Sigmoid colon (tissue), 4 donors: ENCODE data around the gene MAP2K2.

Experiments
- POLR2A ChIP-seq, 2 donors: fragments of 450-650 bp; IDR thresholded peaks; one replicate each; pipeline ENCODE4 v1.6.1; 2016; ENCODE audit warnings: antibody characterized with exemption in 2 of 2, mild to moderate bottlenecking in 2 of 2, moderate library complexity in 2 of 2
- POLR2AphosphoS5 ChIP-seq, 4 donors: sonication (generic); formaldehyde crosslinking; IDR thresholded peaks; one replicate each; pipeline ENCODE4 v1.6.1; 2017; ENCODE audit warnings: antibody characterized with exemption in 4 of 4
- TF ChIP-seq, protein P1 (sequence below), 4 experiments: fragments of 450-650 bp in 3 of 4; fragments of 200-600 bp in 1 of 4; IDR thresholded peaks; one replicate each; pipeline ENCODE4 v1.5.1; 2016 to 2019; ENCODE audit warnings: antibody characterized with exemption in 4 of 4, mild to moderate bottlenecking in 3 of 4, moderate library complexity in 2 of 4

DNA sequence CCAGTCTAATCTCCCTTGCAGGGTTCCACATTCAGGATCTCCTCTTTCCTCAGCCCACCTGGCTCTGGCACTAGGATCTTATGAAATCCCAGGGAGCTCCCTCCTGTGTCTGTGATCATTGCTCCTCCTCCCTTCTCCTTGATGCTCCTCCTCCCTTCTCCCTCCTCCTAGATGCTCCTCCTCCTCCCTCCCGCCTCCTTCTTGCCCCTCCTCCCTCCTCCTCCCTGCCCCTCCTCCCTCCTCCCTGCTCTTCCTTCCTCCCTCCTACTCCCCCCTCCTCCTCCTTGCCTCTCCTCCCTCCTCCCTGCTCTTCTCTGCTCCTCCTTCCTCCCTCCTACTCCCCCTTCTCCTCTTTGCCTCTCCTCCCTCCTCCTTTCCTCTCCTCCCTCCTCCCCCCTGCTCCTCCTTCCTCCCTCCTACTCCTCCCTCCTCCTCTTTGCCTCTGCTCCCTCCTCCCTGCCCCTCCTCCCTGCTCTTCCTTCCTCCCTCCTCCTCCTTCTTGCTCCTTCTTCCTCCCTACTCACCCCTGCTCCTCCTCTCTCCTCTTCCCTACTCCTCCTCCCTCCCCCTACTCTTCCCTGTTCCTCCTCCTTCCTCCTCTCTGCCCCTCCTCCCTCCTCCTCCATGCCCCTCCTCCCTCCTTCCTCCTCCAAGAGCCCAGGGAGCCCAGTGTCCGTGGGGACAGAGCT, 42.3 kb downstream of the MAP2K2 start:
- no peak for TF ChIP-seq POLR2AphosphoS5 (IDR thresholded peaks at IDR 0.05)
- TF ChIP-seq, protein P1, sequence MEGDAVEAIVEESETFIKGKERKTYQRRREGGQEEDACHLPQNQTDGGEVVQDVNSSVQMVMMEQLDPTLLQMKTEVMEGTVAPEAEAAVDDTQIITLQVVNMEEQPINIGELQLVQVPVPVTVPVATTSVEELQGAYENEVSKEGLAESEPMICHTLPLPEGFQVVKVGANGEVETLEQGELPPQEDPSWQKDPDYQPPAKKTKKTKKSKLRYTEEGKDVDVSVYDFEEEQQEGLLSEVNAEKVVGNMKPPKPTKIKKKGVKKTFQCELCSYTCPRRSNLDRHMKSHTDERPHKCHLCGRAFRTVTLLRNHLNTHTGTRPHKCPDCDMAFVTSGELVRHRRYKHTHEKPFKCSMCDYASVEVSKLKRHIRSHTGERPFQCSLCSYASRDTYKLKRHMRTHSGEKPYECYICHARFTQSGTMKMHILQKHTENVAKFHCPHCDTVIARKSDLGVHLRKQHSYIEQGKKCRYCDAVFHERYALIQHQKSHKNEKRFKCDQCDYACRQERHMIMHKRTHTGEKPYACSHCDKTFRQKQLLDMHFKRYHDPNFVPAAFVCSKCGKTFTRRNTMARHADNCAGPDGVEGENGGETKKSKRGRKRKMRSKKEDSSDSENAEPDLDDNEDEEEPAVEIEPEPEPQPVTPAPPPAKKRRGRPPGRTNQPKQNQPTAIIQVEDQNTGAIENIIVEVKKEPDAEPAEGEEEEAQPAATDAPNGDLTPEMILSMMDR (IDR thresholded peaks at IDR 0.05), result no peak
- TF ChIP-seq POLR2A (IDR thresholded peaks at IDR 0.05), result no peak
